ENCODE results near the gene INPP4B.
A peak's percentile ranks its signal among the peaks of the same experiment; 100 is the strongest.

The INPP4B gene

GRCh38 chr4:142354794-142355420 is 491.2 kb downstream of the INPP4B start:
- no peak overlapping the region for H3K4me3 ChIP-seq (ENCODE audit: low read depth, low read length)
- no peak for TF ChIP-seq CTCF (IDR thresholded peaks at IDR 0.05; ENCODE audit: low read depth, low read length)
- TF ChIP-seq POLR2A (IDR thresholded peaks at IDR 0.05; ENCODE audit: extremely low read depth, insufficient read length), result no peak
- TF ChIP-seq MAX (IDR thresholded peaks at IDR 0.05; ENCODE audit: low read depth, low read length), result no peak
- no peak for TF ChIP-seq MYC (IDR thresholded peaks at IDR 0.05; ENCODE audit: low read depth, low read length)
- DNase-seq (ENCODE audit: low read depth), result peak; percentile 5

- no peak for DNase-seq (ENCODE audit: low read depth)
- no peak overlapping the region for H3K4me3 ChIP-seq (ENCODE audit: low read depth, low read length)
- TF ChIP-seq MAX (IDR thresholded peaks at IDR 0.05; ENCODE audit: low read depth, low read length) (no peak), CTCF (IDR thresholded peaks at IDR 0.05; ENCODE audit: low read depth, low read length) (no peak), MYC (IDR thresholded peaks at IDR 0.05; ENCODE audit: low read depth, low read length) (no peak), POLR2A (IDR thresholded peaks at IDR 0.05; ENCODE audit: extremely low read depth, insufficient read length) (no peak)
These were observed 492.1 kb downstream of the INPP4B start for GRCh38 chr4:142354041-142354440.

- TF ChIP-seq MYC (IDR thresholded peaks at IDR 0.05; ENCODE audit: low read depth, low read length) (no peak), MAX (IDR thresholded peaks at IDR 0.05; ENCODE audit: low read depth, low read length) (no peak), POLR2A (IDR thresholded peaks at IDR 0.05; ENCODE audit: extremely low read depth, insufficient read length) (no peak), CTCF (IDR thresholded peaks at IDR 0.05; ENCODE audit: low read depth, low read length) (peak; percentile 66)
- peak; percentile 42 for DNase-seq (ENCODE audit: low read depth)
These were observed 492.9 kb downstream of the INPP4B start for GRCh38 chr4:142353149-142353738.

GRCh38 chr4:142352712-142353111 is 493.4 kb downstream of the INPP4B start:
- H3K4me3 ChIP-seq (ENCODE audit: low read depth, low read length), result no peak overlapping the region
- no peak for TF ChIP-seq MYC (IDR thresholded peaks at IDR 0.05; ENCODE audit: low read depth, low read length)
- TF ChIP-seq CTCF (IDR thresholded peaks at IDR 0.05; ENCODE audit: low read depth, low read length), result no peak
- no peak for TF ChIP-seq POLR2A (IDR thresholded peaks at IDR 0.05; ENCODE audit: extremely low read depth, insufficient read length)
- DNase-seq (ENCODE audit: low read depth), result no peak

More at GRCh38 chr4:142353149-142353738, 492.9 kb downstream of the INPP4B start:
- no peak overlapping the region for H3K4me3 ChIP-seq (ENCODE audit: low read depth, low read length)

GRCh38 chr4:142351958-142352357 is 494.1 kb downstream of the INPP4B start:
- TF ChIP-seq POLR2A (IDR thresholded peaks at IDR 0.05; ENCODE audit: extremely low read depth, insufficient read length), result no peak
- TF ChIP-seq MAX (IDR thresholded peaks at IDR 0.05; ENCODE audit: low read depth, low read length), result no peak
- TF ChIP-seq CTCF (IDR thresholded peaks at IDR 0.05; ENCODE audit: low read depth, low read length), result no peak
- no peak for TF ChIP-seq MYC (IDR thresholded peaks at IDR 0.05; ENCODE audit: low read depth, low read length)
- no peak overlapping the region for H3K4me3 ChIP-seq (ENCODE audit: low read depth, low read length)
- no peak for DNase-seq (ENCODE audit: low read depth)

Measured in NB4 (cell line).